ENCODE measurements around the gene MZF1.
"Not testable (repeated sequence)": the region's sequence is repeated elsewhere in the genome, so short reads cannot be mapped to it uniquely, and the experiment has no call there.

The MZF1 gene

GRCh38 chr19:58545286-58546018 is 27.7 kb downstream of the MZF1 start:
- Histone ChIP-seq H3K4me3 (peak overlapping the region; percentile 76 to 96 (median 94)), H3K27ac (peak overlapping the region in 19 of 21 experiments; percentile 62 to 96 (median 90))

DNA sequence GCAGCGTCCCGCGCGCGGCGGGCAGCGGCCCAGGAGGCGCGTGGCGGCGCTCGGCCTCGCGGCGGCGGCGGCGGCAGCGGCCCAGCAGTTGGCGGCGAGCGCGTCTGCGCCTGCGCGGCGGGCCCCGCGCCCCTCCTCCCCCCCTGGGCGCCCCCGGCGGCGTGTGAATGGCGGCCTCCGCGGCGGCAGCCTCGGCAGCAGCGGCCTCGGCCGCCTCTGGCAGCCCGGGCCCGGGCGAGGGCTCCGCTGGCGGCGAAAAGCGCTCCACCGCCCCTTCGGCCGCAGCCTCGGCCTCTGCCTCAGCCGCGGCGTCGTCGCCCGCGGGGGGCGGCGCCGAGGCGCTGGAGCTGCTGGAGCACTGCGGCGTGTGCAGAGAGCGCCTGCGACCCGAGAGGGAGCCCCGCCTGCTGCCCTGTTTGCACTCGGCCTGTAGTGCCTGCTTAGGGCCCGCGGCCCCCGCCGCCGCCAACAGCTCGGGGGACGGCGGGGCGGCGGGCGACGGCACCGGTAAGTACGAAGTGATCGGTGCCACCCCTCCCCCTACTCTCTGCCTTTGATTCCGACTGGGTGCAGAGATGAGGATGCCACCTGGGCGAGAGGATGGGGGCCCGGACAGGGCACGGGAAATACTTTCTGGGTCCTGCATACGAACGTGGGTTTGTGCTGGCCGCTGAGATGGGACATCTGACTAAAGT is 28.4 kb downstream of the MZF1 start:
- Histone ChIP-seq H3K27ac (peak overlapping the region in 20 of 21 experiments; percentile 76 to 96 (median 90)), H3K4me3 (peak overlapping the region; percentile 76 to 96 (median 94))

DNA sequence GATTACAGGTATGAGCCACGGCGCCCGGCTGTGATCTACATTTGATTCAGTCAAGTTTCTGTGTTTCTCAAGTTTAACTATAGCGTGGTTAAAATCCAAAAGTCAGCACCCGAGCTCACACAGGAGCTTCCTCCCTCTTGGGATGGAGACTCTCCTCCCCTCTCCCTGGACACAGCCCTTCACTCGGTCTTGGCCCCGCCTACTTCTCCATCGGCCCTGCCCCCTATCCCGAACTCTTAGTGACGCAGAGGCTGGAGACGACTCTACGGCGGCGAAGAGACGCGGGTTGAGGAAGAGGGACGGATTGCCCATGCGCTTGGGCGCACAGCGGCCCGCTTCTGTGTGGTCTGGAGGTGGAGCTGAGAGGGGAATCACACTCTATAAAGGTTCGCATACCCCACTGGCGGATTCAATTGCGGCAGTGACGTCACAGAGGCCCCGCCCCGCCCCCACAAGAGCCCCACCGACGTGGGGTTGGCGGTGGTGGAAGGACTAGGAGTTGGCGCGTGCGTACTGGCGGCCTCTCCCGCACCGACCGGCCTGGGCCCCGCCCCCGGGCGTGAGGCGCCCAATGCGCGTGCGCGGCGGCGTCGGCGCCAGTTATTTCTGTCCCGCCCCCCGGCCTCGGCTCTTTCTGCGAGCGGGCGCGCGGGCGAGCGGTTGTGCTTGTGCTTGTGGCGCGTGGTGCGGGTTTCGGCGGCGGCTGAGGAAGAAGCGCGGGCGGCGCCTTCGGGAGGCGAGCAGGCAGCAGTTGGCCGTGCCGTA is 29.1 kb downstream of the MZF1 start, which contains the start of gene TRIM28:
Gene TRIM28, plus strand, starts transcription at position 239 of the 765 bp plus-strand sequence. CDS start 694 bp downstream, outside the sequence.
- peak within 1 kb of the TSS in 20 of 21 experiments; percentile 76 to 96 (median 90) for H3K27ac ChIP-seq
- peak within 1 kb of the TSS; percentile 76 to 96 (median 94) for H3K4me3 ChIP-seq

- Histone ChIP-seq H3K4me3 (peak overlapping the region in 3 of 7 experiments; percentile 76 to 96 (median 93)), H3K27ac (peak overlapping the region in 20 of 21 experiments; percentile 76 to 96 (median 90))
These were observed 30.3 kb downstream of the MZF1 start for GRCh38 chr19:58542641-58543372.

DNA sequence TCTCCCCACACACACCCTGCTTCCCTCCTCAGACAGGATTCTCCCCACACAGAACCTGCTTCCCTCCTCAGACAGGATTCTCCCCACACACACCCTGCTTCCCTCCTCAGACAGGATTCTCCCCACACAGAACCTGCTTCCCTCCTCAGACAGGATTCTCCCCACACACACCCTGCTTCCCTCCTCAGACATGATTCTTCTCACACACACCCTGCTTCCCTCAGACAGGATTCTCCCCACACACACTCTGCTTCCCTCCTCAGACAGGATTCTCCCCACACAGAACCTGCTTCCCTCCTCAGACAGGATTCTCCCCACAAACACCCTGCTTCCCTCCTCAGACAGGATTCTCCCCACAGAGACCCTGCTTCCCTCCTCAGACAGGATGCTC is 34.0 kb downstream of the MZF1 start:
- H3K4me3 ChIP-seq: not testable (repeated sequence)
- peak overlapping the region in 1 of 21 experiments; percentile 40 for H3K27ac ChIP-seq

DNA sequence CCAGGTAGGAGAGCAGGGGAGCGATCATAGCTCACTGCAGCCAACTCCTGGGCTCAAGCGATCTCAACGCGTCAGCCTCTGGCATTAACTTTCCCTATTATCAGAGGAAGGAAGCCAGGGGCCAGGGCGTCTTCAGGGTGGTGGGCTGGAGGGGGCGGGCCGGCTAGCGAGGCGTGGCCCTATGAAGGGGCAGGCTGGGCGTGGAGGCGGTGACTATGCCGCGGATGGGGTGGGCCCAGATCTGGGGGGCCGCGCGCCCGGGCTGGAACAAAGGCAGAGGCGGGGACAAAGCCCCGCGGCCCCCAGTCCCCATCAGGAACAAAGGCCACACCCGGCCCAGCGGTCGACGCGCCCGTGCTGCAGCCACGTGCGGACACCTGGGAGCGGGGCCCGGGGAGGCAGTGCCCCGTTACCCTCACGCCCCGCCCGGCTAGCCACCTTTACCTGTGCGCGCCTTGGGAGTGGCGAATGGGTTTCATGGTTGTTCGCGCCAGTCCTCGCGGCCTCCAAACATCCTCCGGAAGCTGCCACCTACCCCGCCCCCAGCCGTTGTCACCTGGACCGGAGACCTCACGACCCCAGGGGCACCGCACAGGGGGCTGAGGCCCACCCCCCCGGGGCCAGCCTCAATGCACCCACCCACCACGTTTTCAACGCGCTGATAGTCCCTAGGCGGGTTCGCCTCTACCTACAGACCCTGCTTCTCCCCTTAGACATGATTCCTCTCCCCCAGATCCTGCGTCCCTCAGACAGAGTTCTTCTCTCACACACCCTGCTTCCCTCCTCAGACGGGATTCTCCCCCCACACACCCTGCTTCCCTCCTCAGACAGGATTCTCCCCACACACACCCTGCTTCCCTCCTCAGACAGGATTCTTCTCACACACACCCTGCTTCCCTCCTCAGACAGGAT is 34.6 kb downstream of the MZF1 start:
- Histone ChIP-seq H3K27ac (peak overlapping the region in 13 of 21 experiments; percentile 18 to 85 (median 42)), H3K4me3 (peak overlapping the region; percentile 20 to 38 (median 32))

DNA sequence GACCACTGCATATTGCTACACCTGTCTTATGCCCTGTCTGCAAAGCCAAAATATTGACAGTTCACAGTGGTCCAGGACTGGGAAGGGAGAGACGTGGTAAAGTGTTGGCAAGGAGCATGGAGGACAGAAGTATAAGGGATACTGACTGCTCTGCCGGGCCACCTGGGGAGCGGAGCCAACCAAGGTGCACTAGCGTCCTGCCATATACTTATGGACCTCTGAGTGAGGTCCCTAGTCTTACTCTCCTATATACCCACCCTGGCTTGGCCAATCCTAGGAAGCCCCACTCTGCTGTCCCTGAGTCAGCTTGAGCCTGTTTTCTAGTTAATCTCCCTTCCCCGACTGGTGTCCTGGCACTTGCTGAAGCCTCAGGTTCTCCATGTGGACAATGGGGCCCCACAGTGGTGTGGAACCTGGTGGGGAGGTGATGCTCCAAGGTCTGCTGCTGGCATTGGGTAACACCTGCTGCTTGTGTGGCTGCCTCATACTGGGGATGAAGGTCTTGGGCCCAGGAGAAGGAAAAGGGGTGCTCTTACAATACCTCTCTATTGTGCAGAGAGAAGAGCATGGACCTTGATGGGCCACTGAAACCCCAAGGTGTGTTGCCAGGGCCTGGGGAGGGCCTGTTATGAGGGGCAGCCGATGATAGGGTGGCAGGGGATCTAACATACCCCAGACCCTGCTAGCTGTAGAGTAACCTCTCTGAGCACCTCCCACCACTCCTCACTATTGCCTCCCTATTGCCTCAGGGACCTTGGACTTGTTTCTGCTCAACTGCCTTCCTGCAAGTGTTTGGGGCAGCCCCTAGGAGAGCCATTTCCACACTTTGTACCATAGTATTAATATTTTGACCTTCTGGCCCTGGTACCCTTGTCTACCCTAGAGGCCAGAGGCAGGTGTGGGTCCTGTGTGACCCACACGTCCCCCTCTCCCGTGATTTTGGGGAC is 36.0 kb downstream of the MZF1 start:
- no peak overlapping the region for H3K27ac ChIP-seq

DNA sequence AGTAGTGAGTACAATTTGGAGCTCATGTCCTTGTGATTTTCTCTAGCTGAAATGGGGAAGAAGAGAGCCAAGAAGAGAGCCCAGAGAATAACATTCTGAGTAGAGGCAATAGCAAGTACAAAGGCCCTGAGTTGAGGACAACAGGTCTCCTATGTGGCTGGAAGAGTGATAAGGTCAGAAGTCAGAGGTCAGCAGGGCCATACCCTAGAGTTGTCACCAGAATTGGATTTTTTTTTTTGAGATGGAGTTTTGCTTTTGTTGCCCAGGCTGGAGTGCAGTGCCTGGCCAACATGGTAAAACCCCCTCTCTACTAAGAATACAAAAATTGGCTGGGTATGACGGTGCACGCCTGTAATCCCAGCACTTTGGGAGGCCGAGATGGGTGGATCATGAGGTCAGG is 37.3 kb downstream of the MZF1 start:
- H3K4me3 ChIP-seq: no peak overlapping the region
- no peak overlapping the region for H3K27ac ChIP-seq

More for the DNA sequence above, 36.0 kb downstream of the MZF1 start:
- no peak overlapping the region for H3K4me3 ChIP-seq

DNA sequence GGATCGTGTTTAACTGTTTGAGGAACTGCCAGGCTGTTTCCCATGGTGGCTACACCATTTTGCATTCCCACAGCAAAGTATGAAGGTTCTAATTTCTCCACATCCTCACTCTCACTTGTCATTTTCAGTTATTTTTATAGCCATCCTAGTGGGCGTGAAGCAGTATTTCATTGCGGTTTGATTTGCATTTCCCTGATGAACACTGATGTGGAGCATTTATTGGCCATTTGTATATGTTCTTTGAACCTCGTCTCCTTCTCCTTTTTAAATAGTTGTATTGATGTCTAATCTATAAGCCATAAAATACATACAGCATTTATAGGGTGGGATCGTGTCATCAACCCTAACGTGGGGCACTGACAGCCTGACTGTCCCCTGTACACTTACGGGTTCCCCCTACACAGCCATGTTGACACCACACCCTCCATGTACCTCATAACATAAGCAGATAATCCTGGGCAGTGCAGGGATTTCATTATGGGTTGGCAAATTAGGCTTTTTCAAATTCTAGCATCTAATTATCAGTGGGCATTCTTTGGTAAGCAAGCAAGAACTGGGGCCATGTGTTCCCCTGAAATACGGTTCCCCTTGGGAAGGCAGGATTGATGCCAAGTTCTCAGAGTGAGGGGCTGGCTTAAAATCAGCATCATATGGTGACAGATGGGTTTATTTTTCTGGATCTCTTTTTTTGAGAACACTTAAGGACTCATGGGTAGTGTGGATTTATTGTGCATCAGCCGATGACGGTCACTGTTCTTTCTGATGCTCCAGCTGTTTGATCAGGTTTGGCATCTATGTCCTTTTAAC is 41.9 kb downstream of the MZF1 start:
- no peak overlapping the region for H3K27ac ChIP-seq
- no peak overlapping the region for H3K4me3 ChIP-seq

DNA sequence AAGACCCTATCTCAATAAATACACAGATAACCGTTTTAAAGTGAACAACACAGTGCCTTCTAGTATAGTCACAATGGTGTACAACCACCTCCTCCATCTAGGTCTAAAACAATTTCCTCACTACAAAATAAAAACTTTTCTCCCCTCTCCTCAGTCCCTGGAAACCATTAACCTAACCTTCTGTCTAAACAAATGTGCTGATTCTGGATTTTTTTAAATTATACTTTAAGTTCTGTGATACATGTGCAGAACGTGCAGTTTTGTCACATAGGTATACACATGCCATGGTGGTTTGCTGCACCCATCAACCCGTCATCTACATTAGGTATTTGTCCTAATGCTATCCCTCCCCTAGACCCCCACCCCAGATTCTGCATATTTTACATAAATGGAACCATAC is 43.7 kb downstream of the MZF1 start:
- H3K27ac ChIP-seq: no peak overlapping the region
- H3K4me3 ChIP-seq: no peak overlapping the region

GRCh38 chr19:58522709-58523108 is 50.4 kb downstream of the MZF1 start:
- H3K4me3 ChIP-seq: no peak overlapping the region
- H3K27ac ChIP-seq: no peak overlapping the region

DNA sequence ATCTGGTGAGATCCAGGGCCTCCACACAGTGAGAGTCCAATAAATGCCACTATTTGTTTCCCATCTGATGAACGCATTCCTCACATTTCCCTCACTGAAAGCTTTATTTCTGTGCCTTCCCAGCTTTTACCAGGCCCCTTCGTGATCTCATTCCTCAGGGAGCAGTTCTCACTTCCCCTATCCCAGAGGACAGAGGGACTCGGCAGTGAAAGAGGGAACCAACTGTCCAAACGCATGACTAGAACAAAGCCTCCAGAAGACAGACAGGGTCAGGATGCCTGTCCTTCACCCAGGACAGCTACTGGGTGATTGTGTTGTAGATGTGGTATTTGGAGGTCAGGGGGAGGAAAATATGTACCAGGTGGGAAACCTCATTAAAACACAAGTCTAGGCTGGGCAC is 51.5 kb downstream of the MZF1 start:
- H3K27ac ChIP-seq: peak overlapping the region in 1 of 21 experiments; percentile 17
- H3K4me3 ChIP-seq: no peak overlapping the region

DNA sequence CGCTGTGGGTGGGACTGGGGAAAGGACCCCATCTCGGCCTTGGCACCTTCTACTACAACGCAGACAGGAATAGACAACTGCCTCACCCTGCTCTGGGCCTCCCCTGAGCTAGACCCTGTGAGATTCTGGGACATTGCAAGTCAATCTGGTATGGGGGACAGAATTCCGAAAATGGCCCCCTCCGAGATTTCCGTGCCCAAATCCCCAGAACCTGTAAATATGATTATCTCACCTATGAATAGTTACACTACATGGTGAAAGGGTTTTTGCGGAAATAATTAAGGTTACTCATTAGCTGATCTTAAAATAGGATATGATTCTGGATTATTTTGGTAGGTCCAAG is 52.9 kb downstream of the MZF1 start:
- H3K4me3 ChIP-seq: peak overlapping the region; percentile 71 to 91 (median 81)

DNA sequence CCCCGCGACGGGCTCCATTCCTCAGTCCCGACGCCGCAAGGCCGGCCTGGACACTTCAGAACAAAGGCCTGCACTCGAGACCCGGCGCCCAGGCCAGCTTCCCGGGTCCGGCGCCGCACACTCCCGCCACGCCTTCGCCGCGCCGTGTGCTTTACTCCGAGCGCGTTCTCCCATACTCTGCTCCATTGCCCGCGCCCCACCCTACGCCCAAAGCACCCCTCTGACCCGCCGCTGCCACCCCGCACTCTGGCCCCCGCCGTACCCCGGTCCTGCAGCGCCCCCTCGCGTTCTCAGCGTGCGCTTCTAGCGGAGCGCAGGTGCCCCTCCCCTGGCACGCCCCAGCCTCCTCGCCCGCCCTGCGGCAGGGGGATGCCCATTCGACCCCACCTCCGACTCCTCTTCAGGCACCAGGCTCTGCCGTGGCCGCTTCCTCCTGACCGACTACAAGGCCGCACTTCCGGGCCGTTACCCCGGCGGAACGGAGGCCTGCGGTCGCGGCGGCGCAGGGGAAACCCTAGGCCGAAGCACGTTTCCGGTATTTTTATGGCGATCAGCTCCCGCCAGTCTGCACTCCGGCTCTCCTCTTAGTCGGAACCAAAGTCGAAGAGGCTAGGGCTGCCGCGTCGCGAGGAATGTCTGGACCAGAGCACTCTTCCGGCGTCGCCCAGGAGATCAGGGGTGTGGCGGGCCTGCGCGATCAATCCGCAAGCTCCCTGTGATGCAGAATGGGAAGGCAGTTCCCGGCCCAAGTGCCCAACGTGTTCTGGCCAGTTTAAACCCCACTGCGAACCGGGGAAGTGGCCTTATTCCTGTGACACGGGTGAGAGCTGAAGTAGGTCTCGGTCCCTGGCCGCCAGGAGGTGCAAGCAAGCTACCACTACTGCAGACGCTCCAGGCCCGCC is 53.5 kb downstream of the MZF1 start, which contains the start of gene ZBTB45:
Gene ZBTB45, minus strand, starts transcription at position 456 of the 902 bp plus-strand sequence. CDS start 2,137 bp downstream, outside the sequence.
- H3K4me3 ChIP-seq: peak within 1 kb of the TSS; percentile 71 to 91 (median 81)

More for the DNA sequence above, 52.9 kb downstream of the MZF1 start:
- peak overlapping the region; percentile 81 to 98 (median 95) for H3K27ac ChIP-seq

GRCh38 chr19:58519087-58519354 is 54.1 kb downstream of the MZF1 start:
- H3K27ac ChIP-seq: peak overlapping the region; percentile 81 to 98 (median 95)
- peak overlapping the region; percentile 71 to 91 (median 81) for H3K4me3 ChIP-seq

More for the DNA sequence above, 53.5 kb downstream of the MZF1 start, which contains the start of gene ZBTB45:
- H3K27ac ChIP-seq: peak within 1 kb of the TSS; percentile 81 to 98 (median 95)
